Common myeloid progenitor, CD34-positive (primary cell): ENCODE results near the gene HS6ST3.
A peak's percentile ranks its signal among the peaks of the same experiment; 100 is the strongest.

Source experiments
- CTCF ChIA-PET: fragments of 350-600 bp; sonication (Branson Sonifier 250); formaldehyde crosslinking; loops from one replicate; lab custom pipeline; 2021; ENCODE audit warnings: antibody characterized with exemption; lab: Charles Lee
- POLR2A ChIA-PET: fragments of 350-600 bp; sonication (Branson Sonifier 250); formaldehyde crosslinking; loops from one replicate; lab custom pipeline; 2021; ENCODE audit warnings: antibody characterized with exemption; lab: Charles Lee
- DNase-seq, 3 donors: peaks; one replicate each; pipeline versions ENCODE4 v3.0.0 to v3.0.0-alpha.2; 2013
- H3K27ac ChIP-seq, 2 experiments: 1 replicate in 1 of 2; 2 replicates in 1 of 2; pipeline ENCODE4 v1.7.0; 2013; ENCODE audit warnings: inconsistent platforms in 2 of 2, low read length in 2 of 2, mild to moderate bottlenecking in 2 of 2, low read depth in 1 of 2, moderate library complexity in 1 of 2; ENCODE audit not compliant: severe bottlenecking in 2 of 2, insufficient read depth in 1 of 2, poor library complexity in 1 of 2
- H3K27me3 ChIP-seq, 5 experiments: replicated peaks in 2 of 5; 1 replicate in 3 of 5; 2 replicates in 2 of 5; pipeline versions ENCODE4 v1.6.1 to v1.7.0; 2013; ENCODE audit warnings: low read length in 4 of 5, mild to moderate bottlenecking in 2 of 5, moderate library complexity in 2 of 5, inconsistent platforms in 1 of 5; ENCODE audit not compliant: insufficient read depth in 5 of 5, control insufficient read depth in 4 of 5
- H3K36me3 ChIP-seq, 4 experiments: 1 replicate in 2 of 4; 2 replicates in 2 of 4; pipeline versions ENCODE4 v1.6.1 to v1.7.0; 2013; ENCODE audit warnings: low read length in 3 of 4, control low read depth in 1 of 4, mild to moderate bottlenecking in 1 of 4; ENCODE audit not compliant: control insufficient read depth in 4 of 4, insufficient read depth in 4 of 4
- H3K4me1 ChIP-seq, 4 experiments: 1 replicate in 3 of 4; 2 replicates in 1 of 4; pipeline versions ENCODE4 v1.6.1 to v1.7.1; 2013; ENCODE audit warnings: low read length in 3 of 4, mild to moderate bottlenecking in 3 of 4, control low read depth in 1 of 4, inconsistent platforms in 1 of 4, moderate library complexity in 1 of 4; ENCODE audit not compliant: control insufficient read depth in 4 of 4, insufficient read depth in 4 of 4; ENCODE audit errors: control extremely low read depth in 1 of 4
- H3K4me3 ChIP-seq, 7 experiments: 1 replicate in 4 of 7; 2 replicates in 3 of 7; pipeline versions ENCODE4 v1.5.1 to v1.7.0; 2013; ENCODE audit warnings: mild to moderate bottlenecking in 7 of 7, low read length in 6 of 7, moderate library complexity in 6 of 7, inconsistent platforms in 2 of 7, low read depth in 2 of 7, control low read depth in 1 of 7; ENCODE audit not compliant: insufficient read depth in 4 of 7, control insufficient read depth in 1 of 7; ENCODE audit errors: extremely low read depth in 1 of 7
- H3K9me3 ChIP-seq, 5 experiments: 1 replicate in 4 of 5; 2 replicates in 1 of 5; pipeline versions ENCODE4 v1.6.1 to v1.7.1; 2013; ENCODE audit warnings: low read length in 4 of 5, mild to moderate bottlenecking in 2 of 5, inconsistent platforms in 1 of 5, low read depth in 1 of 5, moderate library complexity in 1 of 5; ENCODE audit not compliant: control insufficient read depth in 4 of 5, insufficient read depth in 2 of 5; ENCODE audit errors: control extremely low read depth in 1 of 5
- WGBS: methylation state at CpG from one replicate; pipeline ENCODE4 v1.1.5; 2013; ENCODE audit not compliant: insufficient coverage; 5-methylcytosine and 5-hydroxymethylcytosine counted together

Gene HS6ST3

GRCh38 chr13:96379967-96380366, 290.1 kb downstream of the HS6ST3 start:
- no peak overlapping the region for H3K27ac ChIP-seq
- POLR2A ChIA-PET, result no interaction called here
- H3K36me3 ChIP-seq, result no peaks in the 10 kb centered on the region
- CTCF ChIA-PET, result no interaction called here
- no peaks in the 10 kb centered on the region for H3K4me1 ChIP-seq
- no peak for DNase-seq
- WGBS, result no CpG with 5 or more reads among the region's 1 CpG
- H3K4me3 ChIP-seq, result no peak overlapping the region
- no peaks in the 10 kb centered on the region for H3K9me3 ChIP-seq
- H3K27me3 ChIP-seq, result no peaks in the 10 kb centered on the region

- no peaks in the 10 kb centered on the region for H3K27me3 ChIP-seq
- H3K9me3 ChIP-seq, result no peaks in the 10 kb centered on the region
- ChIA-PET POLR2A (no interaction called here), CTCF (interaction anchor here (0.6 kb wide), 1 partner anchor 13 kb away, joined by 3 read pairs; no protein-coding TSS in a partner anchor)
- no peaks in the 10 kb centered on the region for H3K36me3 ChIP-seq
- no peak for DNase-seq
- H3K4me3 ChIP-seq, result no peak overlapping the region
- no peaks in the 10 kb centered on the region for H3K4me1 ChIP-seq
- H3K27ac ChIP-seq, result no peak overlapping the region
- WGBS, result 100% methylated on average over 3 of the region's 5 CpGs
Observed at GRCh38 chr13:96381681-96382080, 291.8 kb downstream of the HS6ST3 start.

- no peaks in the 10 kb centered on the region for H3K36me3 ChIP-seq
- no peaks in the 10 kb centered on the region for H3K9me3 ChIP-seq
- ChIA-PET POLR2A (no interaction called here), CTCF (no interaction called here)
- no peaks in the 10 kb centered on the region for H3K4me1 ChIP-seq
- no peak overlapping the region for H3K27ac ChIP-seq
- H3K4me3 ChIP-seq, result no peak overlapping the region
- H3K27me3 ChIP-seq, result no peaks in the 10 kb centered on the region
- 25% methylated on average over 1 of the region's 2 CpGs for WGBS
- DNase-seq, result no peak
Observed at GRCh38 chr13:96388598-96388997, 298.7 kb downstream of the HS6ST3 start.

- Histone ChIP-seq H3K4me1 (no peaks in the 10 kb centered on the region), H3K36me3 (no peaks in the 10 kb centered on the region), H3K4me3 (no peak overlapping the region), H3K9me3 (no peaks in the 10 kb centered on the region), H3K27me3 (no peaks in the 10 kb centered on the region), H3K27ac (no peak overlapping the region)
- 67% methylated on average over 1 of the region's 6 CpGs for WGBS
- DNase-seq, result no peak
- ChIA-PET POLR2A (no interaction called here), CTCF (no interaction called here)
Observed at GRCh38 chr13:96391606-96392005, 301.7 kb downstream of the HS6ST3 start.

- Histone ChIP-seq H3K36me3 (no peaks in the 10 kb centered on the region), H3K4me3 (no peak overlapping the region), H3K27ac (peak overlapping the region; percentile 48 to 69), H3K27me3 (no peaks in the 10 kb centered on the region), H3K4me1 (peaks cover 0 to 9% (median 2%) of the 10 kb centered on the region in 4 experiments), H3K9me3 (no peaks in the 10 kb centered on the region)
- ChIA-PET POLR2A (no interaction called here), CTCF (no interaction called here)
- DNase-seq, result peak in 2 of 3 donors; percentile 78 to 95
- WGBS, result no CpG with 5 or more reads among the region's 2 CpGs
Observed at GRCh38 chr13:96397807-96398206, 307.9 kb downstream of the HS6ST3 start.

- Histone ChIP-seq H3K4me1 (peaks cover 0 to 9% (median 2%) of the 10 kb centered on the region in 4 experiments), H3K27ac (peak overlapping the region; percentile 48 to 69), H3K9me3 (no peaks in the 10 kb centered on the region), H3K36me3 (no peaks in the 10 kb centered on the region), H3K4me3 (no peak overlapping the region), H3K27me3 (no peaks in the 10 kb centered on the region)
- ChIA-PET POLR2A (no interaction called here), CTCF (no interaction called here)
- 100% methylated on average over 3 of the region's 4 CpGs for WGBS
- DNase-seq, result peak in 2 of 3 donors; percentile 19 to 68
Observed at GRCh38 chr13:96398486-96398885, 308.6 kb downstream of the HS6ST3 start.

GRCh38 chr13:96403241-96403640, 313.3 kb downstream of the HS6ST3 start:
- ChIA-PET POLR2A (no interaction called here), CTCF (no interaction called here)
- no CpG with 5 or more reads among the region's 1 CpG for WGBS
- Histone ChIP-seq H3K36me3 (no peaks in the 10 kb centered on the region), H3K9me3 (no peaks in the 10 kb centered on the region), H3K27ac (no peak overlapping the region), H3K4me1 (peaks cover 0 to 6% (median 2%) of the 10 kb centered on the region in 4 experiments), H3K27me3 (no peaks in the 10 kb centered on the region), H3K4me3 (no peak overlapping the region)
- DNase-seq, result no peak
